HEK293T (cell line): ENCODE results near the gene TCP11X2.
"Not testable (repeated sequence)": the region's sequence is repeated elsewhere in the genome, so short reads cannot be mapped to it uniquely, and the experiment has no call there.

ENCODE experiments used
- ARNT ChIP-seq: fragments of 450-650 bp; IDR thresholded peaks from 2 replicates; pipeline ENCODE4 v1.6.1; 2017; ENCODE audit warnings: mild to moderate bottlenecking
- FOXA1 ChIP-seq: fragments of 450-650 bp; IDR thresholded peaks from 2 replicates; pipeline ENCODE4 v1.6.1; 2016; ENCODE audit warnings: mild to moderate bottlenecking
- FOXM1 ChIP-seq: fragments of 450-650 bp; IDR thresholded peaks from 2 replicates; pipeline ENCODE4 v1.6.1; 2017; ENCODE audit warnings: mild to moderate bottlenecking, borderline replicate concordance
- HDGF ChIP-seq: fragments of 450-650 bp; IDR thresholded peaks from 2 replicates; pipeline ENCODE4 v1.6.1; 2017; ENCODE audit warnings: antibody characterized with exemption, borderline replicate concordance
- NFRKB ChIP-seq: fragments of 450-650 bp; IDR thresholded peaks from 2 replicates; pipeline ENCODE4 v1.6.1; 2016; ENCODE audit warnings: mild to moderate bottlenecking, moderate library complexity
- SP1 ChIP-seq: fragments of 450-650 bp; IDR thresholded peaks from 2 replicates; pipeline ENCODE4 v1.6.1; 2017
- SUZ12 ChIP-seq: fragments of 450-650 bp; IDR thresholded peaks from 2 replicates; pipeline ENCODE4 v1.6.1; 2016; ENCODE audit warnings: mild to moderate bottlenecking

DNA sequence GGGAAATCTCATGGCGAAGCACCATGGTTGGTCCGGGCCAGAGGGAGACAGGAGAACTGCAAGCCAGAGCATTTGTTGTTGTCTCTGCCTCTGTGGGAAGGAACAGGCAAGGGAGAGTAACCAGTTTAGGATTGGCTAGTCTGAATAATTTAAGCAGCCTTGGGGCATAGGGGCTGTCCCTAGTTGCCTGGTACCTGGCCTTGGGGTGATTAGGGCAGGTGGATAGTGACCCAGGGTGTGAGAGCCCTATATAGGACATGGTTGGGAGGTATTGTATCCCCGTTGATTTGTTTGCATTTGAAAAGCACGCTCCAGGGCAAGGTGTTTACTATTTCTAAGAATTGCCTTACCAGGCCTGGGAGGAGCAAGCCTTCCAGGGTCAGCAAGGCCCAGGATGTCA is 57.1 kb downstream of the TCP11X2 start:
- not testable (repeated sequence) for TF ChIP-seq FOXA1, SP1, NFRKB, SUZ12, FOXM1, HDGF, ARNT
